H9 (cell line): ENCODE data around the gene TBC1D23. TPM values are rescaled to one million over a fixed set of nuclear protein-coding genes. Genes with fewer than 3 reads are reported as not detected.

Experiments
- DNase-seq: peaks from one replicate; pipeline ENCODE4 v3.0.0-alpha.2; 2017
- H2AFZ ChIP-seq: one replicate; pipeline ENCODE4 v1.6.1; 2013; ENCODE audit warnings: mild to moderate bottlenecking, low read length, control low read depth, moderate library complexity
- H2AK5ac ChIP-seq: 2 replicates; pipeline ENCODE4 v1.6.1; 2013; ENCODE audit warnings: low read length, control low read depth, mixed read lengths; ENCODE audit not compliant: insufficient read length
- H2BK120ac ChIP-seq: one replicate; pipeline ENCODE4 v1.6.1; 2013; ENCODE audit warnings: low read depth, mild to moderate bottlenecking, low read length, control low read depth, inconsistent platforms; ENCODE audit not compliant: poor library complexity, severe bottlenecking
- H2BK12ac ChIP-seq: 2 replicates; pipeline ENCODE4 v1.6.1; 2013; ENCODE audit warnings: low read length, control low read depth, mixed read lengths, low read depth; ENCODE audit not compliant: insufficient read length
- H2BK15ac ChIP-seq: 2 replicates; pipeline ENCODE4 v1.6.1; 2013; ENCODE audit warnings: low read depth, low read length, control low read depth
- H2BK20ac ChIP-seq: one replicate; pipeline ENCODE4 v1.6.1; 2013; ENCODE audit warnings: low read depth, mild to moderate bottlenecking, low read length, control low read depth, inconsistent platforms; ENCODE audit not compliant: poor library complexity, severe bottlenecking
- H2BK5ac ChIP-seq: 2 replicates; pipeline ENCODE4 v1.6.1; 2013; ENCODE audit warnings: low read length, control low read depth, mixed read lengths; ENCODE audit not compliant: insufficient read length
- H3K14ac ChIP-seq: 2 replicates; pipeline ENCODE4 v1.6.1; 2013; ENCODE audit warnings: low read length, control low read depth; ENCODE audit not compliant: insufficient read depth
- H3K18ac ChIP-seq: 2 replicates; pipeline ENCODE4 v1.6.1; 2013; ENCODE audit warnings: low read depth, mild to moderate bottlenecking, mixed read lengths, low read length, control low read depth; ENCODE audit not compliant: insufficient read length
- H3K23ac ChIP-seq: 2 replicates; pipeline ENCODE4 v1.6.1; 2013; ENCODE audit warnings: low read length, control low read depth, mixed read lengths, low read depth; ENCODE audit not compliant: insufficient read length
- H3K23me2 ChIP-seq: 2 replicates; pipeline ENCODE4 v1.6.1; 2013; ENCODE audit warnings: low read depth, mild to moderate bottlenecking, mixed read lengths, low read length, control low read depth; ENCODE audit not compliant: insufficient read length, poor library complexity, severe bottlenecking
- H3K27ac ChIP-seq: 2 replicates; pipeline ENCODE4 v1.5.1; 2013; ENCODE audit warnings: low read length, control low read depth, mixed read lengths, low read depth; ENCODE audit not compliant: insufficient read length
- H3K27me3 ChIP-seq: 2 replicates; pipeline ENCODE4 v1.6.1; 2013; ENCODE audit warnings: low read length, control low read depth, inconsistent platforms; ENCODE audit not compliant: insufficient read depth
- H3K4ac ChIP-seq: 2 replicates; pipeline ENCODE4 v1.6.1; 2013; ENCODE audit warnings: low read depth, mild to moderate bottlenecking, control low read depth, inconsistent platforms, low read length, moderate library complexity
- H3K4me1 ChIP-seq: 2 replicates; pipeline ENCODE4 v1.6.1; 2013; ENCODE audit warnings: low read length, control low read depth, inconsistent platforms; ENCODE audit not compliant: insufficient read depth
- H3K4me2 ChIP-seq: 2 replicates; pipeline ENCODE4 v1.6.1; 2013; ENCODE audit warnings: low read length, control low read depth, mixed read lengths; ENCODE audit not compliant: insufficient read length, insufficient read depth
- H3K56ac ChIP-seq: 2 replicates; pipeline ENCODE4 v1.6.1; 2013; ENCODE audit warnings: low read depth, mild to moderate bottlenecking, mixed read lengths, low read length, control low read depth; ENCODE audit not compliant: insufficient read length
- H3K79me1 ChIP-seq: 2 replicates; pipeline ENCODE4 v1.6.1; 2013; ENCODE audit warnings: low read depth, mild to moderate bottlenecking, moderate library complexity, low read length, control low read depth, inconsistent platforms; ENCODE audit not compliant: insufficient read depth, poor library complexity, severe bottlenecking
- H3K79me2 ChIP-seq: 2 replicates; pipeline ENCODE4 v1.6.1; 2013; ENCODE audit warnings: low read length, control low read depth, inconsistent platforms; ENCODE audit not compliant: insufficient read depth
- H3K9ac ChIP-seq: 2 replicates; pipeline ENCODE4 v1.6.1; 2013; ENCODE audit warnings: low read length, control low read depth, mixed read lengths; ENCODE audit not compliant: insufficient read length; ENCODE audit errors: extremely low read depth
- H3K9me3 ChIP-seq: one replicate; pipeline ENCODE4 v1.6.1; 2013; ENCODE audit warnings: low read depth, low read length, inconsistent platforms; ENCODE audit not compliant: control insufficient read depth
- H3T11ph ChIP-seq: one replicate; pipeline ENCODE4 v1.6.1; 2013; ENCODE audit warnings: mild to moderate bottlenecking, low read length, control low read depth, inconsistent platforms
- H4K20me1 ChIP-seq: one replicate; pipeline ENCODE4 v1.6.1; 2013; ENCODE audit not compliant: control insufficient read depth, insufficient read length, insufficient read depth
- H4K5ac ChIP-seq: 2 replicates; pipeline ENCODE4 v1.6.1; 2013; ENCODE audit warnings: low read depth, mild to moderate bottlenecking, mixed read lengths, low read length, control low read depth; ENCODE audit not compliant: insufficient read length
- H4K8ac ChIP-seq: replicated peaks from 2 replicates; pipeline ENCODE4 v1.6.1; 2013; ENCODE audit warnings: low read length, control low read depth, mixed read lengths, low read depth; ENCODE audit not compliant: insufficient read length
- H4K91ac ChIP-seq: 2 replicates; pipeline ENCODE4 v1.6.1; 2013; ENCODE audit warnings: low read depth, mild to moderate bottlenecking, moderate library complexity, mixed read lengths, low read length, control low read depth; ENCODE audit not compliant: insufficient read length
- H3K27ac Mint-ChIP-seq, 3 experiments: 2 replicates in 2 of 3; 3 replicates in 1 of 3; pipeline ENCODE4 v1.8.0; 2020 to 2021; ENCODE audit warnings: mixed read lengths in 3 of 3, mild to moderate bottlenecking in 1 of 3, moderate library complexity in 1 of 3
- H3K27me3 Mint-ChIP-seq: 2 replicates; pipeline ENCODE4 v1.8.0; 2021; ENCODE audit warnings: low read depth, mild to moderate bottlenecking, moderate library complexity, mixed read lengths
- H3K36me3 Mint-ChIP-seq, 3 experiments: 2 replicates in 2 of 3; 3 replicates in 1 of 3; pipeline ENCODE4 v1.8.0; 2020 to 2021; ENCODE audit warnings: low read depth in 3 of 3, mixed read lengths in 3 of 3; ENCODE audit not compliant: insufficient read depth in 1 of 3
- H3K4me1 Mint-ChIP-seq, 2 experiments: 2 replicates each; pipeline ENCODE4 v1.8.0; 2020; ENCODE audit warnings: mixed read lengths in 2 of 2
- H3K4me3 Mint-ChIP-seq, 2 experiments: 2 replicates in 1 of 2; 3 replicates in 1 of 2; pipeline ENCODE4 v1.8.0; 2020 to 2021; ENCODE audit warnings: mild to moderate bottlenecking in 2 of 2, mixed read lengths in 2 of 2, moderate library complexity in 1 of 2
- H3K9me3 Mint-ChIP-seq, 2 experiments: 2 replicates in 1 of 2; 3 replicates in 1 of 2; pipeline ENCODE4 v1.8.0; 2020; ENCODE audit warnings: mild to moderate bottlenecking in 2 of 2, mixed read lengths in 2 of 2, moderate library complexity in 1 of 2
- CTCF ChIP-seq: fragments of 200-600 bp; sonication (generic); conservative IDR thresholded peaks from 3 replicates; pipeline ENCODE4 v1.8.0; 2021; ENCODE audit warnings: antibody characterized with exemption, mild to moderate bottlenecking
- WGBS: extraction: QIAGEN DNeasy Blood & Tissue Kit; methylation state at CpG from one replicate; pipeline ENCODE4 v1.1.7; 2013; ENCODE audit warnings: missing lambda C conversion rate, low lambda C conversion rate, mixed read lengths; ENCODE audit not compliant: insufficient read length; ENCODE audit errors: extremely low coverage; 5-methylcytosine and 5-hydroxymethylcytosine counted together
- total RNA-seq: library from RNA; stranded (reverse); gene quantifications from 2 replicates; pipeline ENCODE4 v1.2.1, GENCODE V29; 2021

TBC1D23 gene
- total RNA-seq, 1 experiment from 2014 or later: 37.1 TPM

- Mint-ChIP-seq H3K36me3 (peaks cover under 1 to 5% (median 1%) of the 10 kb centered on the region in 3 experiments; a peak in 5 of 7 replicates), H3K4me3 (no peak overlapping the region), H3K27ac (no peak overlapping the region), H3K9me3 (peaks cover 3 to 5% of the 10 kb centered on the region in 2 experiments), H3K27me3 (peaks cover 13% of the 10 kb centered on the region), H3K4me1 (peaks cover 29 to 35% of the 10 kb centered on the region in 2 experiments)
- no peaks in the 10 kb centered on the region for H4K20me1 ChIP-seq
- H2BK12ac ChIP-seq: no peak overlapping the region
- H3K27me3 ChIP-seq: no peaks in the 10 kb centered on the region
- no peak overlapping the region for H4K91ac ChIP-seq
- no peak overlapping the region for H4K8ac ChIP-seq
- H3K9me3 ChIP-seq: no peaks in the 10 kb centered on the region
- no peaks in the 10 kb centered on the region for H3K79me2 ChIP-seq
- no peak overlapping the region for H2AK5ac ChIP-seq
- H2BK15ac ChIP-seq: no peak overlapping the region
- H3K4me2 ChIP-seq: no peak overlapping the region
- H3K56ac ChIP-seq: no peak overlapping the region
- H4K5ac ChIP-seq: no peak overlapping the region
- H2BK20ac ChIP-seq: no peak overlapping the region
- H3K4ac ChIP-seq: no peak overlapping the region
- no peak overlapping the region for H3K27ac ChIP-seq
- no peak overlapping the region for H3K9ac ChIP-seq
- H3T11ph ChIP-seq: no peak overlapping the region
- peaks cover 13% of the 10 kb centered on the region; the same call in 1 of the 2 replicates for H3K4me1 ChIP-seq
- H2BK120ac ChIP-seq: no peak overlapping the region
- H3K14ac ChIP-seq: no peak overlapping the region
- no peak overlapping the region for H3K18ac ChIP-seq
- no peak overlapping the region for H2BK5ac ChIP-seq
- no peaks in the 10 kb centered on the region for H3K23me2 ChIP-seq
- H3K23ac ChIP-seq: no peak overlapping the region
- WGBS: no CpG with 5 or more reads among the region's 7 CpGs
- no peak overlapping the region for H2AFZ ChIP-seq
- TF ChIP-seq CTCF: no peak
- no peak for DNase-seq
- no peaks in the 10 kb centered on the region for H3K79me1 ChIP-seq
Measured at GRCh38 chr3:100213891-100214573, 46.8 kb upstream of the TBC1D23 start.
